CD8-positive, alpha-beta memory T cell (primary cell): Measurements from ENCODE around the gene SUSD6. TPM values are rescaled to one million over a fixed set of nuclear protein-coding genes. Genes with fewer than 3 reads are reported as not detected.
A peak's percentile ranks its signal among the peaks of the same experiment; 100 is the strongest.
"Not testable (repeated sequence)": the region's sequence is repeated elsewhere in the genome, so short reads cannot be mapped to it uniquely, and the experiment has no call there.

Source experiments
- CTCF ChIA-PET: fragments of 350-600 bp; sonication (Branson Sonifier 250); formaldehyde crosslinking; loops from one replicate; lab custom pipeline; 2021; ENCODE audit warnings: antibody characterized with exemption; lab: Charles Lee
- POLR2A ChIA-PET: fragments of 350-600 bp; sonication (Branson Sonifier 250); formaldehyde crosslinking; loops from one replicate; lab custom pipeline; 2021; ENCODE audit warnings: antibody characterized with exemption; lab: Charles Lee
- DNase-seq, 5 donors: peaks; one replicate each; pipeline versions ENCODE4 v3.0.0 to v3.0.0-alpha.2; 2020 to 2022; ENCODE audit warnings: mixed read lengths in 1 of 5
- H3K27ac ChIP-seq: one replicate; pipeline ENCODE4 v1.7.0; 2013; ENCODE audit warnings: low read depth, mild to moderate bottlenecking, low read length, moderate library complexity
- H3K27me3 ChIP-seq: 2 replicates; pipeline ENCODE4 v1.7.0; 2013; ENCODE audit warnings: low read length, mild to moderate bottlenecking; ENCODE audit not compliant: insufficient read depth, poor library complexity, severe bottlenecking
- H3K36me3 ChIP-seq: 2 replicates; pipeline ENCODE4 v1.7.0; 2013; ENCODE audit warnings: mild to moderate bottlenecking, low read length, moderate library complexity; ENCODE audit not compliant: insufficient read depth
- H3K4me1 ChIP-seq: 2 replicates; pipeline ENCODE4 v1.7.0; 2013; ENCODE audit warnings: mild to moderate bottlenecking, low read length, moderate library complexity; ENCODE audit not compliant: insufficient read depth
- H3K4me3 ChIP-seq: 2 replicates; pipeline ENCODE4 v1.7.0; 2013; ENCODE audit warnings: mild to moderate bottlenecking, low read length
- H3K9me3 ChIP-seq: 2 replicates; pipeline ENCODE4 v1.7.0; 2013; ENCODE audit warnings: mild to moderate bottlenecking, low read length
- H3K27ac Mint-ChIP-seq, 8 donors: one replicate each; pipeline ENCODE4 v1.8.0; 2020 to 2021; ENCODE audit warnings: mixed read lengths in 8 of 8, mild to moderate bottlenecking in 6 of 8, inconsistent platforms in 3 of 8, moderate library complexity in 3 of 8
- H3K27me3 Mint-ChIP-seq, 2 donors: one replicate each; pipeline ENCODE4 v1.8.0; 2020 to 2021; ENCODE audit warnings: mixed read lengths in 2 of 2, mild to moderate bottlenecking in 1 of 2, moderate library complexity in 1 of 2
- H3K36me3 Mint-ChIP-seq, 3 donors: one replicate each; pipeline ENCODE4 v1.8.0; 2020 to 2021; ENCODE audit warnings: mixed read lengths in 3 of 3, inconsistent platforms in 1 of 3, mild to moderate bottlenecking in 1 of 3
- H3K4me1 Mint-ChIP-seq, 3 donors: one replicate each; pipeline ENCODE4 v1.8.0; 2020 to 2021; ENCODE audit warnings: mixed read lengths in 3 of 3, inconsistent platforms in 1 of 3, mild to moderate bottlenecking in 1 of 3
- H3K4me3 Mint-ChIP-seq, 7 donors: one replicate each; pipeline ENCODE4 v1.8.0; 2020 to 2021; ENCODE audit warnings: mixed read lengths in 7 of 7, mild to moderate bottlenecking in 6 of 7, moderate library complexity in 4 of 7, inconsistent platforms in 2 of 7
- H3K9me3 Mint-ChIP-seq, 5 donors: one replicate each; pipeline ENCODE4 v1.8.0; 2020 to 2022; ENCODE audit warnings: mixed read lengths in 5 of 5, mild to moderate bottlenecking in 3 of 5, moderate library complexity in 2 of 5, inconsistent platforms in 1 of 5
- polyA plus RNA-seq: library from polyadenylated mRNA; unstranded; fragments of 300-500 nt; fragmentation: Illumina TruSeq; gene quantifications from one replicate; pipeline ENCODE4 v1.2.3, GENCODE V29; 2021
- total RNA-seq, 2 experiments: library from RNA; stranded (reverse); gene quantifications; one replicate each; pipeline ENCODE4 v1.2.3, GENCODE V29; 2021

The SUSD6 gene
- total and polyA plus RNA-seq, 3 experiments from 2014 or later, result 9.3 to 53.9 (median 51.4) TPM

DNA sequence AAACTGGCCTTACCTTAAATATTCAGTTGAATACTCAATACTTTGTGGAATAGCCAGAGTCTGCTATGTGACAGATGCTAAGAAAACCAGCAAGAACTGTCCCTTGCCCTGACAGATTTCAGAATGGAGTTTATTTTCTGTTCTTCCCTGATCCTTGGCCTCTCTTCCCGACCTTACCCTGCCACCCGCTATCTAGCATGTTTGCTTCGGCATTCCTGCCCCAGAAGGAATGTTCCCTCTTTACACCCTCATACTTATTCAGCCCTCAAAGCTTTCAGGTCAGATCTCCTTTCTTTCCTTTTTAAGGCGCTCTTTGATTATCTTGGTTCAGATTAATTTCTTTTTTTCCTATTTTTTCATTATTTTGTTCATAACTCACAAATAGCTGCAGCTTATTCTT is 21.8 kb downstream of the SUSD6 start:
- no peak for DNase-seq
- Histone ChIP-seq H3K27ac (no peak overlapping the region), H3K4me3 (no peak overlapping the region), H3K4me1 (peaks cover 93% of the 10 kb centered on the region), H3K36me3 (no peaks in the 10 kb centered on the region), H3K9me3 (no peaks in the 10 kb centered on the region), H3K27me3 (no peaks in the 10 kb centered on the region)
- Mint-ChIP-seq H3K27me3 (no peaks in the 10 kb centered on the region), H3K36me3 (peaks cover 0 to 5% (median 2%) of the 10 kb centered on the region in 3 donors), H3K27ac (peak overlapping the region in 6 of 8 donors; percentile 17 to 91 (median 63)), H3K4me3 (peak overlapping the region in 1 of 7 donors; percentile 2), H3K4me1 (peaks cover 95 to 100% (median 100%) of the 10 kb centered on the region in 3 donors), H3K9me3 (peaks cover 0 to 1% (median 0%) of the 10 kb centered on the region in 5 donors)
- POLR2A ChIA-PET, result no interaction called here
- CTCF ChIA-PET, result no interaction called here

DNA sequence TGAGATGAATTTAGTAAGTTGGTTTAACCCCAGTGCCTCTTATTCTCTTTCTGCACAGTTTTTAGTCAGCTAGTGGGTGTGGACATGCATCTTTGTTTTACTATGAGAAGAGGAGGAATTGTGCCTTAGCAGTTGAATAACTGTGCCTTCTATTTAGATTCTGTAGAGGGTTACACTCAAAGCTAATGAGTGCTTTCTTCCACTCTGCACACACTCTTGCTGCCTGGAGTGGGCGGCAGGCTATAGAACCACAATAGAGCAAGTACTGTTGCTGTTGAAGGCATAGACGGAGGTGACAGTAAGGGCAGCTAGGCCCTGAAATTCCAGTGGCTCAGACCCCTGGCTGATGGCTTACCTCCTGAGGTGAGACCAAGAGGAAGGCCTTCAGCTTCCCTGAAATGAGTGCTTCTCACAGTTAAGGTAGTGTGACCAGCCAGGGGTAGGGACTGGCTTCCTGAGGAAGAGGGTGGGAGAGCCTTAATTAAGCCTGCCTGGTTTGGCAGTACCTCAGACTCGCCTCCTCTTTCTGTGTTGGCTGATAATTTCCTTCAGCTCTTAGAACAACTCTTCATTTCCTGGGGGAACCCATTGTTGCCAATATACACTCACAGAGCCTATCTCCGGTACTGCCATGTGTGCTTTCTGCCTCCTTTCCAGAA is 24.7 kb downstream of the SUSD6 start:
- peak overlapping the region; percentile 41 to 78 (median 74) for H3K4me3 Mint-ChIP-seq
- peaks cover 83 to 94% (median 88%) of the 10 kb centered on the region in 3 donors for H3K4me1 Mint-ChIP-seq
- ChIA-PET POLR2A (interaction anchor here (1.5 kb wide), 1 partner anchor 25 kb away, joined by 8 read pairs; the partner anchor contains the start of gene SUSD6), CTCF (interaction anchor here (1.1 to 1.7 kb wide), 2 partner anchors 10 to 11 kb away, joined by 3 to 4 read pairs; no protein-coding TSS in a partner anchor)
- Histone ChIP-seq H3K27me3 (no peaks in the 10 kb centered on the region), H3K36me3 (no peaks in the 10 kb centered on the region), H3K4me3 (peak overlapping the region; percentile 30), H3K27ac (peak overlapping the region; percentile 12), H3K4me1 (peaks cover 84% of the 10 kb centered on the region), H3K9me3 (no peaks in the 10 kb centered on the region)
- no peaks in the 10 kb centered on the region for H3K27me3 Mint-ChIP-seq
- H3K9me3 Mint-ChIP-seq, result peaks cover 0 to 6% (median 2%) of the 10 kb centered on the region in 5 donors
- peak overlapping the region; percentile 70 to 94 (median 90) for H3K27ac Mint-ChIP-seq
- H3K36me3 Mint-ChIP-seq, result peaks cover 2 to 8% (median 3%) of the 10 kb centered on the region in 3 donors
- DNase-seq, result peak in 1 of 5 donors; percentile 17

DNA sequence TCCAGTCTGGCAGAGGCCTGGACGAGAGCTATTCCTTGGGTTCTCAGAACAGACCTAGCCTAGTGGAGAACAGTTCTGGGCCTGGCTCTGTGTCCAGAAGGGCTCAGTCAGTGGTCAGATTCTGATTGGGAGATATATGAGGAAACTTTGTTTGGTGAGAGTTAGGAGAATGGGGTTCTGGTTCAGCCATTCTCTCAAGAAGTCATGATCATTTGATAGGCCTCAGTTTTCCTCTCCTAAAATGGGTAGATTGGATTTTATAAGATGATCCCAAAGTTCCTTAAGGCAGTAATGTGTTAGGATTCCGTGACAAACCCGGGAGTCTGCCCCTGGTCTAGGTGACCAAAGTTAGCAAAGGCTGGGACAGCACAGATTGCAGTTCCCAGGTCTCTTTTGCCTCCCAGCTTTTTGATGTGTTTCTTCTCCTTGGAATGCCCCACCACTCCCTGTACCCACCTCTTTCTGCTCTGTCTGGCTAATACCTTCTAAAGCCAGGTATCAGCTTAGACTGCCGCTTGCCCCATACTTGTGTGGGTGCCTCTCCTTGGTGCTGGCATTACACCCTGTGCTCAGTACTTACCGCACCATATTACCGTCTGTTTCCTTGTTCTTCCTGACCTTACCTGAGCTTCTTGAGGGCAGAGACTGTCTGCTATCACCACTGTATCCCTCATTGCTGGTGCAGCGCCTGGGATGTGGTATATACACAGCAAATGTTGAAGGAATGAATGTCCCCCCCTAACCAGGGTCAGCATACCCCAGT is 25.5 kb downstream of the SUSD6 start:
- H3K27me3 ChIP-seq, result no peaks in the 10 kb centered on the region
- Mint-ChIP-seq H3K4me1 (peaks cover 81 to 93% (median 88%) of the 10 kb centered on the region in 3 donors), H3K4me3 (peak overlapping the region; percentile 41 to 78 (median 62)), H3K27ac (peak overlapping the region; percentile 70 to 93 (median 84)), H3K27me3 (no peaks in the 10 kb centered on the region), H3K36me3 (peaks cover 4 to 12% (median 9%) of the 10 kb centered on the region in 3 donors), H3K9me3 (peaks cover 0 to 9% (median 4%) of the 10 kb centered on the region in 5 donors)
- no peaks in the 10 kb centered on the region for H3K36me3 ChIP-seq
- no peaks in the 10 kb centered on the region for H3K9me3 ChIP-seq
- H3K4me1 ChIP-seq, result peaks cover 76% of the 10 kb centered on the region
- no peak for DNase-seq
- CTCF ChIA-PET, result interaction anchor here (1.1 to 1.7 kb wide), 2 partner anchors 9 to 11 kb away, joined by 3 to 4 read pairs; no protein-coding TSS in a partner anchor
- peak overlapping the region; percentile 30 for H3K4me3 ChIP-seq
- peak overlapping the region; percentile 12 for H3K27ac ChIP-seq
- POLR2A ChIA-PET, result interaction anchor here (1.5 kb wide), 1 partner anchor 26 kb away, joined by 8 read pairs; the partner anchor contains the start of gene SUSD6

DNA sequence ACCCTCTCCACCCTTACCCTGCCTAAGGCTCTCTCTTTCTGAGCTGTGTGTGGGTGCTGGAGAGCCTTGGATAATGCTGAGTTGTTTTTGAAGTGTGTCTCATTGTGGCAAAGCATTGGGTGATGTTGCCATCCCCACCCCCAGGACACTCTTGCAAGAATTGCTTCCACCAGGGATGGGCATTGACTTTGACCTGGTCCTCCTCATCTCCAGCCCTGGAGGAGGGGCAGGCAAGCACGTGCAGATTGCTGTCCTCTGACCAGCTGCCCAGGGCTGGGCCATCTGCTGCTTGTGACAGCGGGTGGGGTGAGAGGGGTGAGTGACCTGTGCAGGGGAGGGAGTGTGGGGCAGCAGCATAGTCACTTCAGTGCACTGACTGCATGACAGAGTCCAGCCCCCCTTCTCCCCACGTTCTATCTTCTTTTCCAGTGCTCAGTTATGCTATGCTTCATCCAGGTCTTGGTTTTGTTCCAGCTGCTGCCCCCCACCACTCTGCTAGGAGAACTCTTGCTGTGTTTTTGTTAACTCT is 26.2 kb downstream of the SUSD6 start:
- Mint-ChIP-seq H3K4me1 (peaks cover 82 to 93% (median 88%) of the 10 kb centered on the region in 3 donors), H3K4me3 (peak overlapping the region in 6 of 7 donors; percentile 1 to 74 (median 56)), H3K27ac (peak overlapping the region; percentile 58 to 93 (median 82)), H3K27me3 (no peaks in the 10 kb centered on the region), H3K9me3 (peaks cover 0 to 14% (median 9%) of the 10 kb centered on the region in 5 donors), H3K36me3 (peaks cover 10 to 19% (median 16%) of the 10 kb centered on the region in 3 donors)
- Histone ChIP-seq H3K27ac (no peak overlapping the region), H3K9me3 (peaks cover 4% of the 10 kb centered on the region), H3K4me1 (peaks cover 70% of the 10 kb centered on the region), H3K27me3 (no peaks in the 10 kb centered on the region), H3K4me3 (no peak overlapping the region), H3K36me3 (no peaks in the 10 kb centered on the region)
- ChIA-PET POLR2A (no interaction called here), CTCF (interaction anchor here (1.7 kb wide), 1 partner anchor 12 kb away, joined by 4 read pairs; no protein-coding TSS in a partner anchor)
- DNase-seq, result no peak

DNA sequence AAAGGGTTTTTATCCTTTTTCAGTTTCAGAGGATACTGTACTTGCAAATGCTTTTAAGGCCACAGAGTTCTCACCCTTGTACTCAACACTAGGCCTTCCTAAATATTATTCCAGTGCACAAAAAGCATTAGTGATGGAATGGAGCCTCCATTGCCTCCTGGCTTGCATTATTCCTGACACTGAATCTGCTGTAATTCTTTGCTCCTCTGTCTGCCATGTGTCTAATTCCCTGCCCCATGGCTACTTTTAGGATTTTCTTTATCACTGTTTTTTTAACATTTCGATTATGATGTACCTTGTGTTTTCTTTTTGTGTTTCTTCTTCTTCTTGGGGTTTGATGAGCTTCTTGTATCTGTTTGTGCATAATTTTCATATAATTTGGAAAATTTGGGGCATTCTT is 29.5 kb downstream of the SUSD6 start:
- Mint-ChIP-seq H3K27me3 (no peaks in the 10 kb centered on the region), H3K36me3 (peaks cover 23 to 31% (median 26%) of the 10 kb centered on the region in 3 donors), H3K4me3 (no peak overlapping the region), H3K27ac (peak overlapping the region in 3 of 8 donors; percentile 12 to 44 (median 17)), H3K9me3 (peaks cover 0 to 17% (median 9%) of the 10 kb centered on the region in 5 donors), H3K4me1 (peaks cover 74 to 92% (median 85%) of the 10 kb centered on the region in 3 donors)
- POLR2A ChIA-PET, result no interaction called here
- no peak overlapping the region for H3K27ac ChIP-seq
- H3K4me1 ChIP-seq, result peaks cover 59% of the 10 kb centered on the region
- CTCF ChIA-PET, result interaction anchor here (1.2 kb wide), 1 partner anchor 11 kb away, joined by 4 read pairs; no protein-coding TSS in a partner anchor
- no peaks in the 10 kb centered on the region for H3K36me3 ChIP-seq
- H3K9me3 ChIP-seq, result peaks cover 4% of the 10 kb centered on the region
- DNase-seq, result no peak
- no peak overlapping the region for H3K4me3 ChIP-seq
- no peaks in the 10 kb centered on the region for H3K27me3 ChIP-seq

DNA sequence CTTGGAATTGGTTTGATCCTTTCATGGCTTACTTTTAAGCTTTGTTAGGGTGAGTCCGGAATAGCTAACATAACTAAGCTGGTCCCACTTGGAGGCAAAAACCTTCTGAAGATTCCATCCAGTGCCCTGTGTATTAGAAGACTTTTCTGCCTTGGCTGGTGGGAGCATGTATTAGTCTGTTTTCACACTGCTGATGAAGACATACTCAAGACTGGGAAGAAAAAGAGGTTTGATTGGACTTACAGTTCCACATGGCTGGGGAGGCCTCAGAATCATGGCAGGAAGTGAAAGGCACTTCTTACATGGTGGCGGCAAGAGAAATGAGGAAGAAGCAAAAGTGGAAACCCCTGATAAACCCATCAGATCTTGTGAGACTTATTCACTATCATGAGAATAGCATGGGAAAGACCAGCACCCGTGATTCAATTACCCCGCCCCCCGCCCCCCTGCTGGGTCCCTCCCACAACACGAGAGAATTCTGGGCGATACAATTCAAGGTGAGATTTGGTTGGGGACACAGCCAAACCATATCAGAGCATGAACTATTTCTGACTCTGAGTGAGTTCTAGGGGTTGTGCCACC is 30.9 kb downstream of the SUSD6 start:
- H3K9me3 ChIP-seq, POLR2A ChIA-PET, CTCF ChIA-PET, H3K27me3 ChIP-seq, H3K27me3 Mint-ChIP-seq, H3K36me3 ChIP-seq, H3K4me3 ChIP-seq, H3K27ac ChIP-seq, DNase-seq: not testable (repeated sequence)
- Mint-ChIP-seq H3K36me3 (peaks cover 25 to 31% (median 30%) of the 10 kb centered on the region in 3 donors), H3K4me3 (peak overlapping the region in 1 of 7 donors; percentile 22), H3K4me1 (peaks cover 69 to 89% (median 84%) of the 10 kb centered on the region in 3 donors), H3K9me3 (peaks cover 0 to 17% (median 9%) of the 10 kb centered on the region in 5 donors), H3K27ac (peak overlapping the region in 2 of 8 donors; percentile 5 to 67)
- peaks cover 54% of the 10 kb centered on the region for H3K4me1 ChIP-seq

DNA sequence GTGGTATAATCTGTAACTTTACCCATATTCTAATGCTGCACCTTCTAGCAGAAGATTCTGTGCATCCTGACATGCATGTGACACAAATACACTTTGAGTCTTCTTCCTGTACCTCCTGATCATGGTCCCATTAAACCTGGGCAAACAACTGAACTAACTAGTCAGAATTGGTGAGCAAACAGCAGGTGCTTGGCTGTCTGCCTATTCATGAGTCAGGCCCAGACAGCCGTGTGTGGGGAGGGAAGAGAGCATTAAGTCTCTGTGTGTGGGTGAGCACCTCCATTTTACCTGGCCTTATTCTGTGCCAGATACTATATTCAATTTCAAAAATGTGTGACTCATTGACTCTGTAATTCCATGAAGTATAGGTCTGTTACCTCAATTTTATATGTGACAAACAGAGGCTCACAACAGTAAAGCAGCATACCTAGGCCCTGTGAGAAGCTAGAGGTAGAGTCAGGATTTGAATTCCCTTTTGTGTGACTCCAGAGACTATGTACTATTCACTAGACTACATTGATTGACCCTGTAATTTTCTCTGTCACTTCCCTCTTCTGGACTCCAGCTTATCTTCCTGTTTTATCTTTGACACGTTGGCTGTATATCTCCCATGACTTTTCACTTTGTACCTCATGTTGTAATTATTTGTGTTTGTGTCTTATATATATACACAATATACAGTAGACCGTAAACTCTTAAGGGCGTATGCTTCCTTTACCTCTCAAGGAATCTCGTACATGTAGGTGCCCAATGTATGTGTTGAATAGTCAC is 32.2 kb downstream of the SUSD6 start:
- Histone ChIP-seq H3K4me3 (no peak overlapping the region), H3K4me1 (peaks cover 54% of the 10 kb centered on the region), H3K27me3 (no peaks in the 10 kb centered on the region), H3K27ac (no peak overlapping the region), H3K36me3 (no peaks in the 10 kb centered on the region), H3K9me3 (peaks cover 4% of the 10 kb centered on the region)
- DNase-seq, result peak in 1 of 5 donors; percentile 61
- Mint-ChIP-seq H3K27me3 (no peaks in the 10 kb centered on the region), H3K36me3 (peaks cover 25 to 31% (median 30%) of the 10 kb centered on the region in 3 donors), H3K4me3 (peak overlapping the region in 2 of 7 donors; percentile 35 to 45), H3K4me1 (peaks cover 67 to 89% (median 84%) of the 10 kb centered on the region in 3 donors), H3K9me3 (peaks cover 0 to 17% (median 9%) of the 10 kb centered on the region in 5 donors), H3K27ac (peak overlapping the region in 3 of 8 donors; percentile 23 to 52 (median 30))
- CTCF ChIA-PET, result no interaction called here
- POLR2A ChIA-PET, result no interaction called here
